IPS DF 4.7 (cell line): ENCODE measurements around the gene SOX5.
"Not testable (repeated sequence)": the region's sequence is repeated elsewhere in the genome, so short reads cannot be mapped to it uniquely, and the experiment has no call there.

Experiments
- DNase-seq: peaks from one replicate; pipeline ENCODE4 v3.0.0-alpha.2; 2013; ENCODE audit warnings: low spot score; ENCODE audit errors: extremely low read depth

SOX5 gene

GRCh38 chr12:23843958-23844357 lies 105.5 kb downstream of the SOX5 start:
- no peak for DNase-seq

- DNase-seq = no peak
These were observed 115.4 kb downstream of the SOX5 start for GRCh38 chr12:23834076-23834475.

GRCh38 chr12:23831739-23832138 lies 117.7 kb downstream of the SOX5 start:
- no peak for DNase-seq

GRCh38 chr12:23830210-23830609 lies 119.3 kb downstream of the SOX5 start:
- DNase-seq = no peak

- DNase-seq = no peak
These were observed 122.1 kb downstream of the SOX5 start for GRCh38 chr12:23827353-23827752.

GRCh38 chr12:23825124-23825523 lies 124.3 kb downstream of the SOX5 start:
- DNase-seq = not testable (repeated sequence)

- DNase-seq = no peak
These were observed 125.1 kb downstream of the SOX5 start for GRCh38 chr12:23824358-23824757.

- not testable (repeated sequence) for DNase-seq
These were observed 126.6 kb downstream of the SOX5 start for GRCh38 chr12:23822883-23823282.

- no peak for DNase-seq
These were observed 132.1 kb downstream of the SOX5 start for GRCh38 chr12:23817345-23817744.

GRCh38 chr12:23816394-23816851 lies 133.0 kb downstream of the SOX5 start:
- DNase-seq = peak; percentile 81

GRCh38 chr12:23815810-23816209 lies 133.7 kb downstream of the SOX5 start:
- DNase-seq = no peak

- no peak for DNase-seq
These were observed 136.3 kb downstream of the SOX5 start for GRCh38 chr12:23813206-23813605.

- no peak for DNase-seq
These were observed 139.1 kb downstream of the SOX5 start for GRCh38 chr12:23810329-23810902.

GRCh38 chr12:23803540-23803939 lies 145.9 kb downstream of the SOX5 start:
- no peak for DNase-seq

GRCh38 chr12:23795494-23795893 lies 154.0 kb downstream of the SOX5 start:
- no peak for DNase-seq

GRCh38 chr12:23781118-23781517 lies 168.4 kb downstream of the SOX5 start:
- DNase-seq = no peak

- no peak for DNase-seq
These were observed 174.3 kb downstream of the SOX5 start for GRCh38 chr12:23775208-23775607.

- no peak for DNase-seq
These were observed 178.1 kb downstream of the SOX5 start for GRCh38 chr12:23771240-23771949.

GRCh38 chr12:23770202-23770938 lies 179.1 kb downstream of the SOX5 start:
- DNase-seq = no peak

GRCh38 chr12:23767834-23768233 lies 181.6 kb downstream of the SOX5 start:
- no peak for DNase-seq

GRCh38 chr12:23763724-23764123 lies 185.7 kb downstream of the SOX5 start:
- DNase-seq = no peak

- no peak for DNase-seq
These were observed 189.0 kb downstream of the SOX5 start for GRCh38 chr12:23760495-23760894.
